ENCODE results near the gene CXCR4.

Gene CXCR4

GRCh38 chr2:136131484-136131960, 13.6 kb upstream of the CXCR4 start:
- no peak for DNase-seq

GRCh38 chr2:136130511-136130910, 12.6 kb upstream of the CXCR4 start:
- no peak for DNase-seq

DNA sequence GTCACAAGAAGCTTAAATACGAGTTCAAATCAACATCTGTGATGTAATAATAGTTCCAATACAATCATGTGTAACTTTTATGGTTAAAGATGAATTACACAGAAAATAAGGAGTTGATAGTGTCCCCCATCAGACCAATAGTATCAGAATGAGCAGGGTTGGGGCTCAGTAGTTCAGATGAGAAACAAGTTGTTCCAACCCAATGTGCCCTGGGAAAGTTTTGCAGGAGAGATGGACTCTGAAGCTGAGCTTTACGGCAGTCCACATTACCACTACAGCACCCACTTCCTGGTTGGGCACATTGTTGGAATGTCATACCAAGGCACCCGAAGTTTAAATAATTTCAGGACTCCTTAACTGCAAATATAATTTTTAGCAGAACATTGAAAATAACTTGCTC, 12.1 kb upstream of the CXCR4 start:
- DNase-seq, result no peak

DNA sequence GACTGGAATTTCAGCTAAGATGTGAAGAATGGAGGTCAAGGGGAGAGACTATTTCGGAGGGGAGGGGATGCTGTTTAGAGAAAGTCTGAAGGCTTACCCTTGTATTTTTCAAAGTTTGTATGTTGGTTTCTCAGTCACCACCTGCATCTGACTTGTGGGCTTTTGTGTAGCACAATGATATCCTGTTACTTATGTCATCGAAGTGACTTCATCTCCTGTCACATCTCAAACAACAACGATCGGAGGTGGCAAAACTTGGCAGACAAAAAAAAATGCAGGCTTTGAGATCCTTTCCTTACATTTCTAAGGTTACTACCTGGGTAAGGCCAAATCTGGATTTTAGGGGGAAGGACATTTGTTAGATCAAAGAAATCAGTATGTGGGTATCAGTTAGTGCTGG, 11.7 kb upstream of the CXCR4 start:
- no peak for DNase-seq

DNA sequence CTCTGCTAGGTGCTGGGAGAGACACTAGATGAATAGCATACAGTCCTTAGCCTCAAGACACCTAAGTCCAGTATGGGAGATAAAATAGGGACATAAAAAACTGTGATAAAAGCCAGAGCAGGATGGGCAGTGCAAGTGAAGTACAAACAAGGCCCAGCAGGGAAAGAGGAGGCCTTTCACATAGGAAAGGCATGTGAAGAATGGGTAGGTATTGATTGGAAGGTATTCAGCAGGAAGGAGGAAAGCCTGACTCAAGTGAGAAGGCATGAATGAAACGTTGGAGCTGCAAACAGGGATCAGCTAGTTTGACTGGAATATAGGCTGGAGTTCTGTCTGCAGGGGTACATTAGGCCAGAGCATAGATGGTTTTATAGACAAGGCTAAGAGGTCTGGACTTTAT, 11.0 kb upstream of the CXCR4 start:
- DNase-seq, result no peak

GRCh38 chr2:136128366-136128765, 10.4 kb upstream of the CXCR4 start:
- no peak for DNase-seq

DNA sequence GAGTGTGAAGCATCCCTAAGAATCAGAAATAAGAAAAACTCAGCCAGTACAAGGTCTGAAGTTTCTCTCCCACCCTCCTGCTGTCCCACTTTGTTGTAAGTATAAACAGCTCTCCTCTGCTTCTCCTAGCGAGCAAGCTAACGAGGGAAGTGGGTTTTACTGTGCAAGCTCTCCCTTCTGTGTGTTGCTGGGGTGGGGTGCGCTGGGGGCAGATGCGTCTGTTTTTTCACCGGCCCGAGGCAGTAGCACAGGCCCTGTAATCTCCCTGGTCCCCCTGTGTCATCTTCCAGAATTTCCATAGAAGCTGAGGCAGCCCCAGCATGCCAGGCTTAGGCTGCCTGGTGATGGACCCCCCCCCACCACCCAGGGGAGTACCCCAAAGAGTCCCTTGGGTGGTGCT, 9.4 kb upstream of the CXCR4 start:
- DNase-seq, result no peak

GRCh38 chr2:136126421-136126926, 8.5 kb upstream of the CXCR4 start:
- no peak for DNase-seq

DNA sequence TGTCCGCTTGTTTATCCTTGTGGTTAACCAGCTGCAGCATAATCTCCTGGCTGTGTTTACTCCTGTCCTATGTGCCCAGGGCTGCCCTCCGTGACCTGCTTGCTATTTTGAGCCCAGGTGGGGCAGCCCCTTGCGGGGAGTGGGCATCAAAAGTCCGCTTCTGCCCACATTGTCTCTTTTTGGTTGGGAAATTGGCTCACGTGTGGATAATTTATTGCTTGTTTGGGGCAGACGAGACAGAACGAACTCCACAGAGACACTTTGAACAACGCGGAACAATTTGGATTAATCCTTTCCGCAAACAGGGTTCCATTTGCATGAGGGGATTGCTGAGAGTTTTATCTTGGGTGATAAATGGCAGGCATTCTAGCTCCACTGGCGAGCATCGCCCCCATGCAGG, 8.1 kb upstream of the CXCR4 start:
- no peak for DNase-seq

GRCh38 chr2:136125236-136125635, 7.3 kb upstream of the CXCR4 start:
- no peak for DNase-seq

GRCh38 chr2:136124805-136125204, 6.9 kb upstream of the CXCR4 start:
- no peak for DNase-seq

GRCh38 chr2:136122661-136123060, 4.7 kb upstream of the CXCR4 start:
- no peak for DNase-seq

- no peak for DNase-seq
These were observed 3.4 kb upstream of the CXCR4 start for GRCh38 chr2:136121204-136121910.

DNA sequence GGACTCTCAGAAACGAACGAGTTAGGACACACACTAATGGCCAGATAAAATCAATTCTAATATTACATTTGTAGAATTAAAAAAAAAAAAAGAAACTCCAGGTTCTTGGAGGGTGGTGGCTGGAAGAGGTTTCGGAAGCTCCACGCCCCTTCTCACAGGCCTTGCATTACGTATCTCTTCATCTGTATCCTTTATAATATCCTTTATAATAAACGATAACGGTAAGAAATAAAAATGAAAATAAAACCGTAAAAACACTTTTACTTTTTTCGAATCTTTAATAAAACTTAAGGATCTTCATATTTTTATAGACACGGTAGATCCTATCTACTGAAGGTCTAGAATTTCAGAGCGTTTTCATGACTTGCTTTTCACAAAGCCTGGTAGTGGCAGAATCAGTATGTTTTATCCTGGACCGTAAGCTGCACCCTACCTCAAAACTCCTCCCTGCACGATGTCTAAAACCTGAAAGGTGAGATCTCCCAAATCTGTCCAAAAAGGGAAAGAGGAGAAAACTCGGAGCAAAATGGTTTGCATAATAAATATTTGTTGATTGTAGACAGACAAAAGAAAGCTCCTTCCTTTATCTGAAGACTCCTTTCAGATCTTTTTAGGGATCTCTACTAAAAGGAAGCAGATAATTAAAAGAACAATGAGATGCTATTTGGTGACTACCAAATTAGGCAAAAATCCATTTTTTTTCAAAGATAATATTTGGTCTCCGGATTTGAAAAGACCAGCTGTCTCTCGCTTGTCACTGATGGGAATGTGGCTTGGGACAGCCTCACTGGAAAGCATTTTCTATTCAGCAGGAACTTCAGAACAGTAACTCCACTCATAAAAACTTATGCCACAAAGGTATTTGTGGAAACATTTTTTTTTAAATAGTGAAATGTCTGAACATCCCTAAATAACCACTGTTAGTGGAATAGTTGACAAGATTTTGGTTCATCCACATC, 2.0 kb upstream of the CXCR4 start:
- DNase-seq, result no peak

- DNase-seq, result peak; percentile 78
These were observed 1.1 kb upstream of the CXCR4 start for GRCh38 chr2:136118819-136119716.

- peak; percentile 68 for DNase-seq
These were observed 533 bp downstream of the CXCR4 start for GRCh38 chr2:136117391-136117841.

DNA sequence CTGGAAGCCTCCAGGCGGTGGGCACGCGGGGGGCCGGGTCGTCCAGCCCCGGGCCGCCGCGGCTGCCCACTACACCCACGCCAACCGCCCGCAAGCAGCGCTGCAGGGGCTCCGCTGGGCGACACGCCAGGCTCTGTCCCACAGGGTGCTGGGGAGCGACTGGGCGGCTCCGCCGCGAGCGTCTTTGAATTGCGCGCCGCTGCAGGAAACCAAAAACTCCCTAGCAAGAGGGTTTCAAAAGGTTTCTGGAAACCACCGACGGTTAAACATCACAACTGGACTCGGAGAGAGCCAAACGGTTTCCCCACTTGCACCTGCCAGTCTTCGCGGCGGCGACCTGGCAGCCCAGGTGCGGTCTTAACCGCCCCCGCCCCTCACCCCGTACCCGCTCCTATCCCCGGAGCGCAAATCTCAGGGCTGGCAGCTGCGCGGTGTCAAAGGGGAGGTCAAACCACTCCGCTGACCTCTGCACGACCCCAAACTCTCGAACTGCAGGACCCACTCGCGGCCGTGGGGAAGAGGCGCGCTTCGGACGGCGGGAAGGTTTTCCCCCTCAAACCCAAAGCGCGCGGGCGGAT, 1.0 kb downstream of the CXCR4 start:
- DNase-seq, result peak; percentile 68

- peak; percentile 28 for DNase-seq
These were observed 1.7 kb downstream of the CXCR4 start for GRCh38 chr2:136116151-136116812.

DNA sequence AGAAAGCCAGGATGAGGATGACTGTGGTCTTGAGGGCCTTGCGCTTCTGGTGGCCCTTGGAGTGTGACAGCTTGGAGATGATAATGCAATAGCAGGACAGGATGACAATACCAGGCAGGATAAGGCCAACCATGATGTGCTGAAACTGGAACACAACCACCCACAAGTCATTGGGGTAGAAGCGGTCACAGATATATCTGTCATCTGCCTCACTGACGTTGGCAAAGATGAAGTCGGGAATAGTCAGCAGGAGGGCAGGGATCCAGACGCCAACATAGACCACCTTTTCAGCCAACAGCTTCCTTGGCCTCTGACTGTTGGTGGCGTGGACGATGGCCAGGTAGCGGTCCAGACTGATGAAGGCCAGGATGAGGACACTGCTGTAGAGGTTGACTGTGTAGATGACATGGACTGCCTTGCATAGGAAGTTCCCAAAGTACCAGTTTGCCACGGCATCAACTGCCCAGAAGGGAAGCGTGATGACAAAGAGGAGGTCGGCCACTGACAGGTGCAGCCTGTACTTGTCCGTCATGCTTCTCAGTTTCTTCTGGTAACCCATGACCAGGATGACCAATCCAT, 2.7 kb downstream of the CXCR4 start:
- DNase-seq, result no peak

DNA sequence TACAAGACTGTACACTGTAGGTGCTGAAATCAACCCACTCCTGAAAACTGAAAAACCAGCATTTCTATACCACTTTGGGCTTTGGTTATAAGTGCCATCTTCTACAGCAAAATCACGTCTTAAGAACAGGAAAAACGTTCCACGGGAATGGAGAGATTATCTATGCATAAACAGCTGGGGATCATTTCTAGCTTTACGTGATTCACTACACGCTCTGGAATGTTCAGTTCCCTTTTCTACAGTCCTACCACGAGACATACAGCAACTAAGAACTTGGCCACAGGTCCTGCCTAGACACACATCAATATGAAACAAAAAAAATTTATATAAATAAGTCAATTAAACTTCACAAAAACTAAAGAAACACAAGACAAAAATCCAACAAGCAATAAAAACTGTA, 3.6 kb downstream of the CXCR4 start:
- DNase-seq, result no peak

Data from NCI-H1105 treated with DMSO at 0.1 percent for 48 hours (cell line).